IMR-90 (cell line): ENCODE results near the gene IFI27L1. TPM values are rescaled to one million over a fixed set of nuclear protein-coding genes. Genes with fewer than 3 reads are reported as not detected.

ENCODE experiments used
- ATAC-seq: fragments of 200-7000 bp; cut with Tn5 transposase; 2 replicates; pipeline ENCODE4 v1.9.1; 2020; ENCODE audit warnings: low read depth, mild to moderate bottlenecking, moderate library complexity
- BruUV-seq: library from RNA; stranded (reverse); fragments of 400-500 nt; replicated peaks from 2 replicates; lab custom pipeline; 2021; lab: Mats Ljungman, UMichigan
- CTCF ChIA-PET: fragments of 300-600 bp; formaldehyde crosslinking; extraction: SDS; loops from one replicate; lab custom pipeline; 2021; ENCODE audit warnings: antibody characterized with exemption; lab: Yijun Ruan, JAX
- POLR2A ChIA-PET: fragments of 300-600 bp; sonication (Branson Sonifier 250); formaldehyde crosslinking; loops from one replicate; lab custom pipeline; 2022; ENCODE audit warnings: antibody characterized with exemption; ENCODE audit not compliant: unreplicated experiment; lab: Charles Lee
- DNase-seq: peaks from one replicate; pipeline ENCODE4 v3.0.0; 2013
- H2AFZ ChIP-seq: replicated peaks from 2 replicates; pipeline ENCODE3; 2013; ENCODE audit warnings: low read length, mild to moderate bottlenecking; ENCODE audit not compliant: poor library complexity
- H2AK5ac ChIP-seq: 2 replicates; pipeline ENCODE4 v1.6.1; 2013; ENCODE audit warnings: low read depth, low read length, inconsistent platforms
- H2AK9ac ChIP-seq: replicated peaks from 2 replicates; pipeline ENCODE3; 2013; ENCODE audit warnings: mild to moderate bottlenecking, low read depth, low read length, moderate library complexity; ENCODE audit not compliant: poor library complexity
- H2BK120ac ChIP-seq: 2 replicates; pipeline ENCODE4 v1.6.1; 2013; ENCODE audit warnings: low read depth, low read length, inconsistent platforms
- H2BK15ac ChIP-seq: 3 replicates; pipeline ENCODE4 v1.6.1; 2013; ENCODE audit warnings: low read depth, low read length, inconsistent platforms
- H2BK20ac ChIP-seq: 2 replicates; pipeline ENCODE4 v1.6.1; 2013; ENCODE audit warnings: low read depth, mild to moderate bottlenecking, inconsistent platforms, low read length, moderate library complexity
- H2BK5ac ChIP-seq: 2 replicates; pipeline ENCODE4 v1.6.1; 2013; ENCODE audit warnings: mild to moderate bottlenecking, low read depth, low read length, inconsistent platforms; ENCODE audit not compliant: poor library complexity, severe bottlenecking
- H3K14ac ChIP-seq: replicated peaks from 2 replicates; pipeline ENCODE4 v1.6.1; 2013; ENCODE audit warnings: low read depth, low read length, inconsistent platforms
- H3K18ac ChIP-seq: 2 replicates; pipeline ENCODE4 v1.6.1; 2013; ENCODE audit warnings: low read depth, low read length, control low read depth
- H3K23ac ChIP-seq: 2 replicates; pipeline ENCODE4 v1.6.1; 2013; ENCODE audit warnings: low read depth, low read length, inconsistent platforms
- H3K27ac ChIP-seq: 2 replicates; pipeline ENCODE4 v1.5.1; 2013; ENCODE audit warnings: mild to moderate bottlenecking, control low read depth, low read length; ENCODE audit not compliant: insufficient read depth
- H3K27me3 ChIP-seq: 2 replicates; pipeline ENCODE4 v1.6.1; 2013; ENCODE audit warnings: low read length; ENCODE audit not compliant: control insufficient read depth, insufficient read depth
- H3K36me3 ChIP-seq: 2 replicates; pipeline ENCODE4 v1.6.1; 2013; ENCODE audit warnings: low read length, mixed read lengths; ENCODE audit not compliant: control insufficient read depth, insufficient read depth
- H3K4ac ChIP-seq: 2 replicates; pipeline ENCODE4 v1.6.1; 2013; ENCODE audit warnings: low read depth, low read length, inconsistent platforms
- H3K4me1 ChIP-seq: 2 replicates; pipeline ENCODE4 v1.6.1; 2013; ENCODE audit warnings: low read length, mixed read lengths; ENCODE audit not compliant: control insufficient read depth, insufficient read depth
- H3K4me2 ChIP-seq: 2 replicates; pipeline ENCODE4 v1.6.1; 2013; ENCODE audit warnings: low read depth, mild to moderate bottlenecking, control low read depth, low read length, moderate library complexity
- H3K4me3 ChIP-seq: 2 replicates; pipeline ENCODE4 v1.5.1; 2013; ENCODE audit warnings: low read depth, mild to moderate bottlenecking, control low read depth, low read length, moderate library complexity; ENCODE audit not compliant: insufficient read depth
- H3K56ac ChIP-seq: 2 replicates; pipeline ENCODE4 v1.6.1; 2013; ENCODE audit warnings: low read length, inconsistent platforms; ENCODE audit not compliant: insufficient read depth; ENCODE audit errors: extremely low read depth
- H3K79me1 ChIP-seq, 2 experiments: 2 replicates each; pipeline ENCODE4 v1.6.1; 2013; ENCODE audit warnings: low read length in 2 of 2, inconsistent platforms in 1 of 2, low read depth in 1 of 2
- H3K9ac ChIP-seq: 2 replicates; pipeline ENCODE4 v1.6.1; 2013; ENCODE audit warnings: low read depth, low read length, control low read depth
- H3K9me1 ChIP-seq: 2 replicates; pipeline ENCODE4 v1.6.1; 2013; ENCODE audit warnings: low read length, inconsistent platforms; ENCODE audit not compliant: insufficient read depth
- H3K9me3 ChIP-seq: 2 replicates; pipeline ENCODE4 v1.6.1; 2013; ENCODE audit warnings: low read length; ENCODE audit not compliant: control insufficient read depth, insufficient read depth
- H4K20me1 ChIP-seq: 2 replicates; pipeline ENCODE4 v1.6.1; 2013; ENCODE audit warnings: low read length, inconsistent platforms; ENCODE audit not compliant: insufficient read depth
- H4K5ac ChIP-seq: 2 replicates; pipeline ENCODE4 v1.6.1; 2013; ENCODE audit warnings: mild to moderate bottlenecking, low read depth, low read length, control low read depth
- H4K8ac ChIP-seq, 2 experiments: 2 replicates each; pipeline ENCODE4 v1.6.1; 2013; ENCODE audit warnings: low read depth in 2 of 2, low read length in 2 of 2, control low read depth in 1 of 2, inconsistent platforms in 1 of 2
- H4K91ac ChIP-seq: 2 replicates; pipeline ENCODE4 v1.6.1; 2013; ENCODE audit warnings: low read depth, low read length, inconsistent platforms; ENCODE audit not compliant: insufficient read depth
- BHLHE40 ChIP-seq: fragments of 150-350 bp; IDR thresholded peaks from 2 replicates; pipeline ENCODE4 v1.6.1; 2016; ENCODE audit warnings: mild to moderate bottlenecking, low read depth, low read length
- CEBPB ChIP-seq: IDR thresholded peaks from 2 replicates; pipeline ENCODE4 v1.6.1; 2012; ENCODE audit warnings: low read depth, low read length, improper control_type of control experiment
- CHD1 ChIP-seq: IDR thresholded peaks from 2 replicates; pipeline ENCODE4 v1.6.1; 2012; ENCODE audit warnings: low read depth, low read length, improper control_type of control experiment
- FOS ChIP-seq: fragments of 150-350 bp; IDR thresholded peaks from 2 replicates; pipeline ENCODE4 v1.6.1; 2016; ENCODE audit warnings: low read depth, low read length
- MAFK ChIP-seq: IDR thresholded peaks from 2 replicates; pipeline ENCODE4 v1.6.1; 2012; ENCODE audit warnings: low read depth, low read length, improper control_type of control experiment
- MAZ ChIP-seq: IDR thresholded peaks from 2 replicates; pipeline ENCODE4 v1.6.1; 2012; ENCODE audit warnings: low read depth, mild to moderate bottlenecking, low read length, improper control_type of control experiment, moderate library complexity, borderline replicate concordance
- MXI1 ChIP-seq: IDR thresholded peaks from 2 replicates; pipeline ENCODE4 v1.6.1; 2012; ENCODE audit warnings: low read depth, mild to moderate bottlenecking, low read length, moderate library complexity, borderline replicate concordance
- NFE2L2 ChIP-seq: fragments of 150-350 bp; IDR thresholded peaks from 2 replicates; pipeline ENCODE4 v1.6.1; 2016; ENCODE audit warnings: low read depth, mild to moderate bottlenecking, low read length
- POLR2A ChIP-seq: IDR thresholded peaks from 2 replicates; pipeline ENCODE4 v1.6.1; 2012; ENCODE audit warnings: mild to moderate bottlenecking, low read depth, low read length
- RAD21 ChIP-seq: IDR thresholded peaks from 2 replicates; pipeline ENCODE4 v1.6.1; 2012; ENCODE audit warnings: low read length, improper control_type of control experiment
- RCOR1 ChIP-seq: IDR thresholded peaks from 2 replicates; pipeline ENCODE4 v1.6.1; 2012; ENCODE audit warnings: mild to moderate bottlenecking, low read length, improper control_type of control experiment; ENCODE audit not compliant: insufficient replicate concordance
- RFX5 ChIP-seq: IDR thresholded peaks from 2 replicates; pipeline ENCODE4 v1.8.0; 2012; ENCODE audit warnings: low read depth, mild to moderate bottlenecking, low read length, moderate library complexity
- SMC3 ChIP-seq: fragments of 150-350 bp; IDR thresholded peaks from 2 replicates; pipeline ENCODE4 v1.6.1; 2016; ENCODE audit warnings: low read depth, mild to moderate bottlenecking, antibody characterized with exemption, low read length, moderate library complexity
- USF2 ChIP-seq: fragments of 150-350 bp; IDR thresholded peaks from 2 replicates; pipeline ENCODE4 v1.6.1; 2017; ENCODE audit warnings: mild to moderate bottlenecking, antibody characterized with exemption, low read length, low read depth
- dilution Hi-C: fragments of 300-500 bp; cut with HindIII; formaldehyde crosslinking; loops from one replicate; pipeline ENCODE4 v1.14.3; 2018; ENCODE audit warnings: low sequenced_read_pairs; ENCODE audit not compliant: unreplicated experiment
- in situ Hi-C: fragments of 300-500 bp; cut with MboI; formaldehyde crosslinking; loops from 3 replicates; pipeline ENCODE4 v1.14.3; 2019; ENCODE audit warnings: low sequenced_read_pairs, inconsistent platforms, mixed read lengths
- intact Hi-C: fragments of 100-400 bp; cut with micrococcal nuclease; formaldehyde crosslinking; loops from 2 replicates; pipeline ENCODE4 v1.10.0; 2022
- polyA plus RNA-seq, 3 experiments: library from polyadenylated mRNA; depleted of rRNA; stranded (reverse); fragments of >200 nt; gene quantifications; 2 replicates each; pipeline ENCODE4 v1.2.3, GENCODE V29; 2012; ENCODE audit warnings: low replicate concordance in 1 of 3
- total RNA-seq: library from RNA; depleted of rRNA; stranded (reverse); fragments of >200 nt; gene quantifications from 2 replicates; pipeline ENCODE4 v1.2.3, GENCODE V29; 2012
- TF ChIP-seq, protein P1 (sequence below): fragments of 150-350 bp; IDR thresholded peaks from 2 replicates; pipeline ENCODE4 v1.6.1; 2016; ENCODE audit warnings: low read depth, mild to moderate bottlenecking, low read length, moderate library complexity, borderline replicate concordance
- TF ChIP-seq, protein P2 (sequence below): conservative IDR thresholded peaks from 2 replicates; pipeline ENCODE4 v1.5.1; 2012; ENCODE audit warnings: mild to moderate bottlenecking, low read depth, low read length, improper control_type of control experiment

Gene IFI27L1
- total and polyA plus RNA-seq, 2 of the 4 experiments (the other 2 are of a cell fraction): 13.3 to 24.3 TPM

- H3K4me1 ChIP-seq: peaks cover 13% of the 10 kb centered on the region
- H2AK9ac ChIP-seq: no peak overlapping the region
- H3K9me1 ChIP-seq: peaks cover 7% of the 10 kb centered on the region; the same call in 1 of the 2 replicates
- intact Hi-C loops: no loop called here
- TF ChIP-seq NFE2L2: no peak
- no peak for TF ChIP-seq BHLHE40
- no peak for TF ChIP-seq RCOR1
- TF ChIP-seq RFX5: no peak
- TF ChIP-seq USF2: no peak
- no peak for TF ChIP-seq MAZ
- no peak for TF ChIP-seq RAD21
- TF ChIP-seq FOS: no peak
- TF ChIP-seq, protein P1, sequence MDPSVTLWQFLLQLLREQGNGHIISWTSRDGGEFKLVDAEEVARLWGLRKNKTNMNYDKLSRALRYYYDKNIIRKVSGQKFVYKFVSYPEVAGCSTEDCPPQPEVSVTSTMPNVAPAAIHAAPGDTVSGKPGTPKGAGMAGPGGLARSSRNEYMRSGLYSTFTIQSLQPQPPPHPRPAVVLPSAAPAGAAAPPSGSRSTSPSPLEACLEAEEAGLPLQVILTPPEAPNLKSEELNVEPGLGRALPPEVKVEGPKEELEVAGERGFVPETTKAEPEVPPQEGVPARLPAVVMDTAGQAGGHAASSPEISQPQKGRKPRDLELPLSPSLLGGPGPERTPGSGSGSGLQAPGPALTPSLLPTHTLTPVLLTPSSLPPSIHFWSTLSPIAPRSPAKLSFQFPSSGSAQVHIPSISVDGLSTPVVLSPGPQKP: no peak
- no peak for TF ChIP-seq CEBPB
- no peak for TF ChIP-seq SMC3
- no peak for TF ChIP-seq MXI1
- TF ChIP-seq MAFK: no peak
- no peak for TF ChIP-seq POLR2A
- TF ChIP-seq, protein P2, sequence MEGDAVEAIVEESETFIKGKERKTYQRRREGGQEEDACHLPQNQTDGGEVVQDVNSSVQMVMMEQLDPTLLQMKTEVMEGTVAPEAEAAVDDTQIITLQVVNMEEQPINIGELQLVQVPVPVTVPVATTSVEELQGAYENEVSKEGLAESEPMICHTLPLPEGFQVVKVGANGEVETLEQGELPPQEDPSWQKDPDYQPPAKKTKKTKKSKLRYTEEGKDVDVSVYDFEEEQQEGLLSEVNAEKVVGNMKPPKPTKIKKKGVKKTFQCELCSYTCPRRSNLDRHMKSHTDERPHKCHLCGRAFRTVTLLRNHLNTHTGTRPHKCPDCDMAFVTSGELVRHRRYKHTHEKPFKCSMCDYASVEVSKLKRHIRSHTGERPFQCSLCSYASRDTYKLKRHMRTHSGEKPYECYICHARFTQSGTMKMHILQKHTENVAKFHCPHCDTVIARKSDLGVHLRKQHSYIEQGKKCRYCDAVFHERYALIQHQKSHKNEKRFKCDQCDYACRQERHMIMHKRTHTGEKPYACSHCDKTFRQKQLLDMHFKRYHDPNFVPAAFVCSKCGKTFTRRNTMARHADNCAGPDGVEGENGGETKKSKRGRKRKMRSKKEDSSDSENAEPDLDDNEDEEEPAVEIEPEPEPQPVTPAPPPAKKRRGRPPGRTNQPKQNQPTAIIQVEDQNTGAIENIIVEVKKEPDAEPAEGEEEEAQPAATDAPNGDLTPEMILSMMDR: no peak
- TF ChIP-seq CHD1: no peak
- no peak overlapping the region for H2BK20ac ChIP-seq
- dilution Hi-C loops: no loop called here
- H2BK15ac ChIP-seq: no peak overlapping the region; the same call in 2 of the 3 replicates
- no peak overlapping the region for H3K56ac ChIP-seq
- peaks cover 3% of the 10 kb centered on the region for H3K9me3 ChIP-seq
- H3K4ac ChIP-seq: no peak overlapping the region
- no peak overlapping the region for H3K9ac ChIP-seq
- H3K18ac ChIP-seq: no peak overlapping the region
- no peak overlapping the region for H3K4me3 ChIP-seq
- no peak overlapping the region for H3K27ac ChIP-seq
- CTCF ChIA-PET: interaction anchor here (1.0 kb wide), 1 partner anchor 18 kb away, joined by 3 read pairs; no protein-coding TSS in a partner anchor
- H3K14ac ChIP-seq: no peak overlapping the region
- no peak overlapping the region for H4K8ac ChIP-seq
- BruUV-seq: no TSS peak
- no peak overlapping the region for H3K4me2 ChIP-seq
- POLR2A ChIA-PET: no interaction called here
- no peak overlapping the region for H2BK5ac ChIP-seq
- H3K36me3 ChIP-seq: no peaks in the 10 kb centered on the region
- no peak for ATAC-seq
- H4K20me1 ChIP-seq: 0 out of 2 replicates have a peak, but pooled peaks cover 2% of the 10 kb centered on the region
- H3K23ac ChIP-seq: no peak overlapping the region
- H2AK5ac ChIP-seq: no peak overlapping the region
- no peak overlapping the region for H4K5ac ChIP-seq
- H3K79me1 ChIP-seq: no peaks in the 10 kb centered on the region
- H4K91ac ChIP-seq: no peak overlapping the region
- in situ Hi-C loops: no loop called here
- H3K27me3 ChIP-seq: peaks cover 13% of the 10 kb centered on the region; the same call in 1 of the 2 replicates
- H2AFZ ChIP-seq: no peak overlapping the region
- H2BK120ac ChIP-seq: no peak overlapping the region
- no peak for DNase-seq
Measured at GRCh38 chr14:94119071-94119470, 38.0 kb downstream of the IFI27L1 start.
